ENCODE data around the gene BANP. TPM values are rescaled to one million over a fixed set of nuclear protein-coding genes. Genes with fewer than 3 reads are reported as not detected.
"Not testable (repeated sequence)": the region's sequence is repeated elsewhere in the genome, so short reads cannot be mapped to it uniquely, and the experiment has no call there.

BANP gene
- total and polyA plus RNA-seq, 2 donors from 2014 or later, result 12.4 to 26.3 TPM

GRCh38 chr16:87982581-87983041, 31.4 kb downstream of the BANP start:
- Histone ChIP-seq H3K4me3 (ENCODE audit: low read length in 3 of 3) (no peak overlapping the region), H3K4me1 (ENCODE audit: control insufficient read depth in 2 of 3, insufficient read depth in 2 of 3, low read depth in 1 of 3, low read length in 3 of 3) (no peaks in the 10 kb centered on the region), H3K27me3 (ENCODE audit: control insufficient read depth, insufficient read depth, low read length) (no peaks in the 10 kb centered on the region), H3K36me3 (ENCODE audit: control insufficient read depth in 2 of 3, insufficient read depth in 3 of 3, low read length in 3 of 3) (peaks cover 0 to 12% (median 0%) of the 10 kb centered on the region in 3 donors), H3K9me3 (ENCODE audit: control insufficient read depth in 2 of 3, insufficient read depth in 1 of 3, low read length in 3 of 3) (no peaks in the 10 kb centered on the region), H3K9ac (ENCODE audit: low read length in 3 of 3) (no peak overlapping the region), H3K27ac (ENCODE audit: low read depth in 2 of 2, low read length in 2 of 2) (no peak overlapping the region)
- TF ChIP-seq CTCF (IDR thresholded peaks at IDR 0.05; ENCODE audit: borderline replicate concordance, extremely low read depth, insufficient read depth), result no peak
- intact Hi-C loops (cut with DNase I), result no loop called here
- DNase-seq, result no peak
- no peak for FAIRE-seq

GRCh38 chr16:87983072-87983736, 32.0 kb downstream of the BANP start:
- H3K9ac ChIP-seq (ENCODE audit: low read length in 3 of 3); DNase-seq; H3K4me1 ChIP-seq (ENCODE audit: control insufficient read depth in 2 of 3, insufficient read depth in 2 of 3, low read depth in 1 of 3, low read length in 3 of 3); H3K27ac ChIP-seq (ENCODE audit: low read depth in 2 of 2, low read length in 2 of 2); H3K4me3 ChIP-seq (ENCODE audit: low read length in 3 of 3); intact Hi-C loops (cut with DNase I); H3K9me3 ChIP-seq (ENCODE audit: control insufficient read depth in 2 of 3, insufficient read depth in 1 of 3, low read length in 3 of 3); FAIRE-seq; H3K27me3 ChIP-seq (ENCODE audit: control insufficient read depth, insufficient read depth, low read length): not testable (repeated sequence)
- H3K36me3 ChIP-seq (ENCODE audit: control insufficient read depth in 2 of 3, insufficient read depth in 3 of 3, low read length in 3 of 3), result peaks cover 0 to 11% (median 0%) of the 10 kb centered on the region in 3 donors

DNA sequence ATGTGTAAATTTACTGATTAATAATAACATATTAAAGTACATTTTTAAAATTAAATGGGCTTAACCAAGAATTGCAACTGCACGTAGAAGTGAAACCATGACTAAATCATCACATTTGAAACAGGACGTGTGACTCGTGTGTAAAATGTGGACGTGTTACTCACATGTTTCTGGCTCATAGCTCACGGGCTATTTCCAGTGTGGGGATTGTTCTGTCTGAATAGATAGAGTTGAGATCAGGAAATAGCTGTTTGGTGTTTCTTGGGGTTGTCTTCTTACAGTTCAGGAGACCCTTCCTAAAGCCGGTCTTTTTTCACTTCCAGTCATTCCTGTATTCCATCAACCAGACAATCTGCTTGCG, 32.5 kb downstream of the BANP start:
- H3K36me3 ChIP-seq (ENCODE audit: control insufficient read depth in 2 of 3, insufficient read depth in 3 of 3, low read length in 3 of 3); DNase-seq; H3K27ac ChIP-seq (ENCODE audit: low read depth in 2 of 2, low read length in 2 of 2); H3K4me1 ChIP-seq (ENCODE audit: control insufficient read depth in 2 of 3, insufficient read depth in 2 of 3, low read depth in 1 of 3, low read length in 3 of 3); H3K9ac ChIP-seq (ENCODE audit: low read length in 3 of 3); H3K27me3 ChIP-seq (ENCODE audit: control insufficient read depth, insufficient read depth, low read length); FAIRE-seq; intact Hi-C loops (cut with DNase I); H3K9me3 ChIP-seq (ENCODE audit: control insufficient read depth in 2 of 3, insufficient read depth in 1 of 3, low read length in 3 of 3): not testable (repeated sequence)
- H3K4me3 ChIP-seq (ENCODE audit: low read length in 3 of 3), result peak overlapping the region in 1 of 3 donors; percentile 7

DNA sequence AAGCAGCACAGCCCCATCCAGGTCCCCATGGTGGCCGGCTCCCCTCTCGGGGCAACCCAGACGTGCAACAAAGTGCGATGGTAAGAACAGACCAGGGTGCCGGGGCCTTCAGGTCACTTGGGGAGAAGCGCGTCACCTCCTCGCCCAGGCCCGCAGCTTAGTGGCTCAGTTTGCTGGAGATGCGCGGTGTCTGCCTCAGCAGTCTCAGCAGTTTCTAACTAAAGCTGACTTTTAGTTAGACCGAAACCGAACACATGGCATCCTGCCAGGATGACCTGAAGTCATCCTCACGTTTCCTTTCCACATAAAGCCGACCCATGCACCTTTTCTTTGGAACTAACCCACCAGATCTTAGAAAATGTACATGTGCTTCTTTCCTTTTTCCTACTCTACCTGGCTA, 32.9 kb downstream of the BANP start:
- H3K9ac ChIP-seq (ENCODE audit: low read length in 3 of 3); H3K4me3 ChIP-seq (ENCODE audit: low read length in 3 of 3); DNase-seq; intact Hi-C loops (cut with DNase I); H3K27me3 ChIP-seq (ENCODE audit: control insufficient read depth, insufficient read depth, low read length); H3K36me3 ChIP-seq (ENCODE audit: control insufficient read depth in 2 of 3, insufficient read depth in 3 of 3, low read length in 3 of 3); H3K9me3 ChIP-seq (ENCODE audit: control insufficient read depth in 2 of 3, insufficient read depth in 1 of 3, low read length in 3 of 3); FAIRE-seq; H3K27ac ChIP-seq (ENCODE audit: low read depth in 2 of 2, low read length in 2 of 2); H3K4me1 ChIP-seq (ENCODE audit: control insufficient read depth in 2 of 3, insufficient read depth in 2 of 3, low read depth in 1 of 3, low read length in 3 of 3): not testable (repeated sequence)

GRCh38 chr16:87984632-87985267, 33.5 kb downstream of the BANP start:
- TF ChIP-seq CTCF (IDR thresholded peaks at IDR 0.05; ENCODE audit: borderline replicate concordance, extremely low read depth, insufficient read depth), result no peak
- H3K27me3 ChIP-seq (ENCODE audit: control insufficient read depth, insufficient read depth, low read length), result no peaks in the 10 kb centered on the region
- no peaks in the 10 kb centered on the region for H3K4me1 ChIP-seq (ENCODE audit: control insufficient read depth in 2 of 3, insufficient read depth in 2 of 3, low read depth in 1 of 3, low read length in 3 of 3)
- H3K27ac ChIP-seq (ENCODE audit: low read depth in 2 of 2, low read length in 2 of 2), result no peak overlapping the region
- no peak for FAIRE-seq
- intact Hi-C loops (cut with DNase I), result no loop called here
- no peak overlapping the region for H3K4me3 ChIP-seq (ENCODE audit: low read length in 3 of 3)
- DNase-seq, result peak in 3 of 5 donors; percentile 35 to 52 (median 46)
- H3K9me3 ChIP-seq (ENCODE audit: control insufficient read depth in 2 of 3, insufficient read depth in 1 of 3, low read length in 3 of 3), result no peaks in the 10 kb centered on the region
- H3K9ac ChIP-seq (ENCODE audit: low read length in 3 of 3), result no peak overlapping the region
- peaks cover 0 to 7% (median 0%) of the 10 kb centered on the region in 3 donors for H3K36me3 ChIP-seq (ENCODE audit: control insufficient read depth in 2 of 3, insufficient read depth in 3 of 3, low read length in 3 of 3)

GRCh38 chr16:87985493-87985892, 34.3 kb downstream of the BANP start:
- FAIRE-seq; intact Hi-C loops (cut with DNase I); H3K27ac ChIP-seq (ENCODE audit: low read depth in 2 of 2, low read length in 2 of 2); H3K36me3 ChIP-seq (ENCODE audit: control insufficient read depth in 2 of 3, insufficient read depth in 3 of 3, low read length in 3 of 3); H3K4me1 ChIP-seq (ENCODE audit: control insufficient read depth in 2 of 3, insufficient read depth in 2 of 3, low read depth in 1 of 3, low read length in 3 of 3); H3K4me3 ChIP-seq (ENCODE audit: low read length in 3 of 3); H3K9ac ChIP-seq (ENCODE audit: low read length in 3 of 3); DNase-seq; H3K27me3 ChIP-seq (ENCODE audit: control insufficient read depth, insufficient read depth, low read length); H3K9me3 ChIP-seq (ENCODE audit: control insufficient read depth in 2 of 3, insufficient read depth in 1 of 3, low read length in 3 of 3): not testable (repeated sequence)

All from kidney (tissue), 14 donors.